Natural killer cell (primary cell): ENCODE data around the gene POLR1B. TPM values are rescaled to one million over a fixed set of nuclear protein-coding genes. Genes with fewer than 3 reads are reported as not detected.
"Not testable (repeated sequence)": the region's sequence is repeated elsewhere in the genome, so short reads cannot be mapped to it uniquely, and the experiment has no call there.

ENCODE experiments used
- ATAC-seq, 3 donors: fragments of 150-1000 bp in 2 of 3; fragments of 200-7000 bp in 1 of 3; cut with Tn5 transposase; 1 replicate in 1 of 3; 2 replicates in 2 of 3; pipeline ENCODE4 v1.10.0; 2021; ENCODE audit warnings: mild to moderate bottlenecking in 2 of 3, moderate library complexity in 2 of 3
- DNase-seq, 2 donors: peaks; one replicate each; pipeline versions ENCODE4 v3.0.0 to v3.0.0-alpha.2; 2013 to 2021; ENCODE audit warnings: mixed read lengths in 1 of 2
- H3K27ac ChIP-seq: one replicate; pipeline ENCODE4 v1.5.1; 2013; ENCODE audit warnings: mild to moderate bottlenecking, low read length
- H3K27me3 ChIP-seq: one replicate; pipeline ENCODE4 v1.6.1; 2013; ENCODE audit warnings: low read length; ENCODE audit not compliant: control insufficient read depth, insufficient read depth
- H3K36me3 ChIP-seq: one replicate; pipeline ENCODE4 v1.6.1; 2013; ENCODE audit warnings: low read length; ENCODE audit not compliant: control insufficient read depth, insufficient read depth
- H3K4me1 ChIP-seq: one replicate; pipeline ENCODE4 v1.6.1; 2013; ENCODE audit warnings: low read length; ENCODE audit not compliant: control insufficient read depth, insufficient read depth
- H3K4me3 ChIP-seq: one replicate; pipeline ENCODE4 v1.5.1; 2013; ENCODE audit warnings: low read length
- H3K9me3 ChIP-seq: one replicate; pipeline ENCODE4 v1.6.1; 2013; ENCODE audit warnings: low read length; ENCODE audit not compliant: control insufficient read depth, insufficient read depth
- H3K27ac Mint-ChIP-seq, 2 donors: one replicate each; pipeline ENCODE4 v1.8.0; 2022; ENCODE audit warnings: mild to moderate bottlenecking in 2 of 2, mixed read lengths in 2 of 2, moderate library complexity in 1 of 2
- H3K27me3 Mint-ChIP-seq, 2 donors: one replicate each; pipeline ENCODE4 v1.8.0; 2022; ENCODE audit warnings: low read depth in 2 of 2, mixed read lengths in 2 of 2
- H3K36me3 Mint-ChIP-seq: one replicate; pipeline ENCODE4 v1.8.0; 2022; ENCODE audit warnings: mixed read lengths
- H3K4me1 Mint-ChIP-seq, 2 donors: one replicate each; pipeline ENCODE4 v1.8.0; 2022; ENCODE audit warnings: mixed read lengths in 2 of 2
- H3K4me3 Mint-ChIP-seq: one replicate; pipeline ENCODE4 v1.8.0; 2022; ENCODE audit warnings: mild to moderate bottlenecking, moderate library complexity, mixed read lengths
- H3K9me3 Mint-ChIP-seq, 2 donors: one replicate each; pipeline ENCODE4 v1.8.0; 2022; ENCODE audit warnings: mixed read lengths in 2 of 2
- CTCF ChIP-seq: fragments of 200-600 bp; IDR thresholded peaks from one replicate; pipeline ENCODE4 v1.8.0; 2022; ENCODE audit warnings: antibody characterized with exemption
- WGBS: methylation state at CpG from one replicate; pipeline ENCODE4 v1.1.7; 2013; ENCODE audit warnings: missing lambda C conversion rate; ENCODE audit not compliant: insufficient coverage; 5-methylcytosine and 5-hydroxymethylcytosine counted together
- intact Hi-C: fragments of 100-400 bp; cut with micrococcal nuclease; formaldehyde crosslinking; loops from one replicate; pipeline ENCODE4 v1.14.2; 2022
- total RNA-seq, 4 donors: library from RNA; stranded (reverse); fragments of 120-200 nt in 1 of 4; gene quantifications; one replicate each; pipeline versions ENCODE4 v1.2.3 to v1.2.4, GENCODE V29; 2013 to 2022

POLR1B gene
- total RNA-seq, 3 donors from 2014 or later (not counting 1 experiment from before 2014, with no cell fraction given) = 16.2 to 26.5 (median 22.1) TPM

- DNase-seq = no peak
- Mint-ChIP-seq H3K36me3 (no peaks in the 10 kb centered on the region), H3K27ac (no peak overlapping the region), H3K9me3 (no peaks in the 10 kb centered on the region), H3K4me3 (no peak overlapping the region), H3K27me3 (no peaks in the 10 kb centered on the region), H3K4me1 (peaks cover 11 to 17% of the 10 kb centered on the region in 2 donors)
- intact Hi-C loops = loop anchor here (10.0 kb wide), 1 partner anchor 337 kb away; no protein-coding TSS in a partner anchor
- WGBS = 78% methylated on average over 7 of the region's 8 CpGs
- no peak for TF ChIP-seq CTCF
- Histone ChIP-seq H3K27ac (no peak overlapping the region), H3K4me3 (no peak overlapping the region), H3K27me3 (no peaks in the 10 kb centered on the region), H3K4me1 (peaks cover 3% of the 10 kb centered on the region), H3K9me3 (no peaks in the 10 kb centered on the region), H3K36me3 (no peaks in the 10 kb centered on the region)
- no peak for ATAC-seq
These were observed 65.6 kb downstream of the POLR1B start for GRCh38 chr2:112607680-112608438.

GRCh38 chr2:112609320-112609719 is 67.1 kb downstream of the POLR1B start:
- not testable (repeated sequence) for H3K36me3 ChIP-seq, H3K27ac ChIP-seq, H3K27me3 Mint-ChIP-seq, H3K4me3 Mint-ChIP-seq, H3K9me3 Mint-ChIP-seq, H3K27me3 ChIP-seq, H3K36me3 Mint-ChIP-seq, H3K27ac Mint-ChIP-seq, ATAC-seq, DNase-seq, H3K4me1 ChIP-seq, H3K4me3 ChIP-seq, H3K9me3 ChIP-seq
- H3K4me1 Mint-ChIP-seq = peaks cover 11 to 17% of the 10 kb centered on the region in 2 donors
- 85% methylated on average over 4 of the region's 4 CpGs for WGBS
- intact Hi-C loops = loop anchor here (10.0 kb wide), 1 partner anchor 335 kb away; no protein-coding TSS in a partner anchor

- H3K4me1 Mint-ChIP-seq, H3K36me3 Mint-ChIP-seq, H3K27ac ChIP-seq, H3K4me3 Mint-ChIP-seq, H3K4me3 ChIP-seq, H3K27me3 Mint-ChIP-seq, H3K27me3 ChIP-seq, DNase-seq, H3K36me3 ChIP-seq, intact Hi-C loops, ATAC-seq, H3K9me3 Mint-ChIP-seq, H3K9me3 ChIP-seq, H3K4me1 ChIP-seq, H3K27ac Mint-ChIP-seq: not testable (repeated sequence)
- WGBS = no CpG with 5 or more reads among the region's 1 CpG
These were observed 70.0 kb downstream of the POLR1B start for GRCh38 chr2:112612283-112612682.

- Mint-ChIP-seq H3K27me3 (no peaks in the 10 kb centered on the region), H3K4me3 (no peak overlapping the region), H3K9me3 (no peaks in the 10 kb centered on the region), H3K36me3 (no peaks in the 10 kb centered on the region), H3K27ac (no peak overlapping the region), H3K4me1 (no peaks in the 10 kb centered on the region)
- Histone ChIP-seq H3K4me3 (no peak overlapping the region), H3K36me3 (no peaks in the 10 kb centered on the region), H3K9me3 (no peaks in the 10 kb centered on the region), H3K4me1 (no peaks in the 10 kb centered on the region), H3K27me3 (no peaks in the 10 kb centered on the region), H3K27ac (no peak overlapping the region)
- no peak for TF ChIP-seq CTCF
- ATAC-seq (no peak), DNase-seq (no peak)
- intact Hi-C loops = no loop called here
- 81% methylated on average over 13 of the region's 13 CpGs for WGBS
These were observed 72.1 kb downstream of the POLR1B start for GRCh38 chr2:112614201-112614840.
